HL-60 (cell line): ENCODE results near the gene CPPED1.

Experiments used
- DNase-seq, 2 experiments: peaks; one replicate each; pipeline ENCODE4 v3.0.0-alpha.2; 2010 to 2020; ENCODE audit warnings: low read depth in 1 of 2, low spot score in 1 of 2
- H3K27ac ChIP-seq: fragments of 250-450 bp; sonication (Bioruptor Pico); replicated peaks from 2 replicates; pipeline ENCODE4 v1.5.1; 2020; ENCODE audit warnings: mild to moderate bottlenecking, moderate library complexity
- H3K27me3 ChIP-seq: fragments of 250-450 bp; sonication (Bioruptor Pico); 2 replicates; pipeline ENCODE4 v1.5.1; 2021; ENCODE audit warnings: mild to moderate bottlenecking, moderate library complexity; ENCODE audit not compliant: insufficient read depth, poor library complexity, severe bottlenecking
- H3K4me3 ChIP-seq: replicated peaks from 2 replicates; pipeline ENCODE4 v1.5.1; 2011; ENCODE audit warnings: mild to moderate bottlenecking, control low read depth, low read length; ENCODE audit not compliant: insufficient read depth
- GABPA ChIP-seq: IDR thresholded peaks from 2 replicates; pipeline ENCODE4 v1.6.1; 2012; ENCODE audit warnings: low read depth
- POLR2AphosphoS5 ChIP-seq: IDR thresholded peaks from 2 replicates; pipeline ENCODE4 v1.6.1; 2012; ENCODE audit warnings: low read depth
- SPI1 ChIP-seq: IDR thresholded peaks from 2 replicates; pipeline ENCODE4 v1.6.1; 2012; ENCODE audit warnings: low read depth, mild to moderate bottlenecking, borderline replicate concordance
- TF ChIP-seq, protein P1 (sequence below): IDR thresholded peaks from one replicate; pipeline ENCODE4 v1.5.1; 2011; ENCODE audit warnings: low read length, control low read depth, inconsistent platforms; ENCODE audit not compliant: insufficient read depth
- TF ChIP-seq, protein P2 (sequence below): IDR thresholded peaks from 2 replicates; pipeline ENCODE4 v1.6.1; 2012; ENCODE audit warnings: low read depth; ENCODE audit not compliant: insufficient replicate concordance

CPPED1 gene

DNA sequence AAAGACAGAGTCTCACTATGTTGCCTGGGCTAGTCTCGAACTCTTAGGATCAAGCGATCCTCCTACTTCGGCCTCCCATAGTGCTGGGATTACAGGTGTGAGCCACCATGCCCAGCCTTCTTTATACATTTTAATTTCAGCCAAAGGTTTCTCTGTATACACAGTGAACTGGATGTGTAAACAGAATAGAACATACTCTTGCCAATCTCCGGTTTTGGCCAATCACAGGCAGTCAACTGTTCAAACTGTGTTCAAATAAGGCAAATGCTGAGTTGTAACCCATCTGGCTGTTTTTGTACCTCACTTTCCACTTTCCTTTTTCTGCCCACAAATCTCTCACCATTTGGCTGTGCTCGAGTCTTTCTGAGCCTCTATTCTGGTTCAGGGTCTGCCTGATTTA lies 108.2 kb downstream of the CPPED1 start:
- DNase-seq, result no peak
- Histone ChIP-seq H3K27ac (no peak overlapping the region), H3K27me3 (no peaks in the 10 kb centered on the region), H3K4me3 (no peak overlapping the region)
- TF ChIP-seq, protein P1, sequence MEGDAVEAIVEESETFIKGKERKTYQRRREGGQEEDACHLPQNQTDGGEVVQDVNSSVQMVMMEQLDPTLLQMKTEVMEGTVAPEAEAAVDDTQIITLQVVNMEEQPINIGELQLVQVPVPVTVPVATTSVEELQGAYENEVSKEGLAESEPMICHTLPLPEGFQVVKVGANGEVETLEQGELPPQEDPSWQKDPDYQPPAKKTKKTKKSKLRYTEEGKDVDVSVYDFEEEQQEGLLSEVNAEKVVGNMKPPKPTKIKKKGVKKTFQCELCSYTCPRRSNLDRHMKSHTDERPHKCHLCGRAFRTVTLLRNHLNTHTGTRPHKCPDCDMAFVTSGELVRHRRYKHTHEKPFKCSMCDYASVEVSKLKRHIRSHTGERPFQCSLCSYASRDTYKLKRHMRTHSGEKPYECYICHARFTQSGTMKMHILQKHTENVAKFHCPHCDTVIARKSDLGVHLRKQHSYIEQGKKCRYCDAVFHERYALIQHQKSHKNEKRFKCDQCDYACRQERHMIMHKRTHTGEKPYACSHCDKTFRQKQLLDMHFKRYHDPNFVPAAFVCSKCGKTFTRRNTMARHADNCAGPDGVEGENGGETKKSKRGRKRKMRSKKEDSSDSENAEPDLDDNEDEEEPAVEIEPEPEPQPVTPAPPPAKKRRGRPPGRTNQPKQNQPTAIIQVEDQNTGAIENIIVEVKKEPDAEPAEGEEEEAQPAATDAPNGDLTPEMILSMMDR, result no peak
- TF ChIP-seq, protein P2, sequence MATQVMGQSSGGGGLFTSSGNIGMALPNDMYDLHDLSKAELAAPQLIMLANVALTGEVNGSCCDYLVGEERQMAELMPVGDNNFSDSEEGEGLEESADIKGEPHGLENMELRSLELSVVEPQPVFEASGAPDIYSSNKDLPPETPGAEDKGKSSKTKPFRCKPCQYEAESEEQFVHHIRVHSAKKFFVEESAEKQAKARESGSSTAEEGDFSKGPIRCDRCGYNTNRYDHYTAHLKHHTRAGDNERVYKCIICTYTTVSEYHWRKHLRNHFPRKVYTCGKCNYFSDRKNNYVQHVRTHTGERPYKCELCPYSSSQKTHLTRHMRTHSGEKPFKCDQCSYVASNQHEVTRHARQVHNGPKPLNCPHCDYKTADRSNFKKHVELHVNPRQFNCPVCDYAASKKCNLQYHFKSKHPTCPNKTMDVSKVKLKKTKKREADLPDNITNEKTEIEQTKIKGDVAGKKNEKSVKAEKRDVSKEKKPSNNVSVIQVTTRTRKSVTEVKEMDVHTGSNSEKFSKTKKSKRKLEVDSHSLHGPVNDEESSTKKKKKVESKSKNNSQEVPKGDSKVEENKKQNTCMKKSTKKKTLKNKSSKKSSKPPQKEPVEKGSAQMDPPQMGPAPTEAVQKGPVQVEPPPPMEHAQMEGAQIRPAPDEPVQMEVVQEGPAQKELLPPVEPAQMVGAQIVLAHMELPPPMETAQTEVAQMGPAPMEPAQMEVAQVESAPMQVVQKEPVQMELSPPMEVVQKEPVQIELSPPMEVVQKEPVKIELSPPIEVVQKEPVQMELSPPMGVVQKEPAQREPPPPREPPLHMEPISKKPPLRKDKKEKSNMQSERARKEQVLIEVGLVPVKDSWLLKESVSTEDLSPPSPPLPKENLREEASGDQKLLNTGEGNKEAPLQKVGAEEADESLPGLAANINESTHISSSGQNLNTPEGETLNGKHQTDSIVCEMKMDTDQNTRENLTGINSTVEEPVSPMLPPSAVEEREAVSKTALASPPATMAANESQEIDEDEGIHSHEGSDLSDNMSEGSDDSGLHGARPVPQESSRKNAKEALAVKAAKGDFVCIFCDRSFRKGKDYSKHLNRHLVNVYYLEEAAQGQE, result no peak
- TF ChIP-seq GABPA (no peak), SPI1 (no peak), POLR2AphosphoS5 (no peak)

- Histone ChIP-seq H3K27ac (no peak overlapping the region), H3K4me3 (no peak overlapping the region), H3K27me3 (no peaks in the 10 kb centered on the region)
- TF ChIP-seq, protein P1, result no peak
- no peak for TF ChIP-seq POLR2AphosphoS5
- TF ChIP-seq, protein P2, result no peak
- no peak for TF ChIP-seq SPI1
- no peak for TF ChIP-seq GABPA
- DNase-seq, result no peak
These were observed 113.7 kb downstream of the CPPED1 start for GRCh38 chr16:12690024-12690423.

DNA sequence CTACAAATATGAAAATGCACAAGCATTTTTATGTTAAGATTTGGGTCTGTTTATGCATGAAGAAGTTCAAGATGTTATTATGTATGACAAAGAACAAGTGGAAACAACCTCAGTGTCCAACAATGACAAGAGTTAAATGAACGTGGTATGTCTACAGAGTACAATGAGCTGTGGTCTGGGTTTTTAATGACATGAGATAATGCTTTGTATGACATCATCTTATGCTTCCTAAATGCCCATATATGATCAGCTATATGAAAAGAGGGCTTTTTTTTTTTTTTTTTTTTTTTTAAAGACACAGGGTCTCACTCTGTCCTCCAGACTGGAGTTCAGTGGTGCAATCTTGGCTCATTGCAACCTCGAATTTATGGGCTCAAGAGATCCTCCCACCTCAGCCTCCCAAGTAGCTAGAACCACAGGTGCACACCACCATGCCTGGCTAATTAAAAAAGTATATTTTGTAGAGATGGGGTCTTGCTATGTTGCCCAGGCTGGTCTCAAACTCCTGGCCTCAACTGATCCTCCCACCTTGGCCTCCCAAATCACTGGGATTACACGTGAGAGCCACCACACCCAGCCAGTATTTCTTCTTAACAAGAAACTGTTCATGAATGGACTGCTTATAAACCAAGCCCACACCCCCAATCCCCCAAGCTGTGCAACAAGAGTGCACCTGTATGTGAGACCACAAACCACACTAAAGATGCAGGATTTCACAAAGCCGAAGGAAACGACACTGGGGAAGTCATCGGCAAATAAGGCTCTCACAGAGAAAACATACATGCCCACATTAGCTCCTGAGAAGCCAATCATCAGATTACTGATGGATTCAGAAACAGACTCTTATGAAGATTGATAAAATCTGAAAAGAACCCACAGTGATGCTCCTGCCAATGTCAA lies 114.5 kb downstream of the CPPED1 start:
- H3K4me3 ChIP-seq, result no peak overlapping the region

More for the DNA sequence above, 114.5 kb downstream of the CPPED1 start:
- TF ChIP-seq SPI1, result no peak
- TF ChIP-seq, protein P1, result no peak
- TF ChIP-seq GABPA, result no peak
- TF ChIP-seq, protein P2, result no peak
- TF ChIP-seq POLR2AphosphoS5, result no peak
- no peak for DNase-seq
- Histone ChIP-seq H3K27ac (no peak overlapping the region), H3K27me3 (no peaks in the 10 kb centered on the region)
